IMR-90 (cell line): ENCODE data around the gene CC2D1A. TPM values are rescaled to one million over a fixed set of nuclear protein-coding genes. Genes with fewer than 3 reads are reported as not detected.
A peak's percentile ranks its signal among the peaks of the same experiment; 100 is the strongest.

ENCODE experiments used
- ATAC-seq: fragments of 200-7000 bp; cut with Tn5 transposase; 2 replicates; pipeline ENCODE4 v1.9.1; 2020; ENCODE audit warnings: low read depth, mild to moderate bottlenecking, moderate library complexity
- BruUV-seq: library from RNA; stranded (reverse); fragments of 400-500 nt; replicated peaks from 2 replicates; lab custom pipeline; 2021; lab: Mats Ljungman, UMichigan
- CTCF ChIA-PET: fragments of 300-600 bp; formaldehyde crosslinking; extraction: SDS; loops from one replicate; lab custom pipeline; 2021; ENCODE audit warnings: antibody characterized with exemption; lab: Yijun Ruan, JAX
- POLR2A ChIA-PET: fragments of 300-600 bp; sonication (Branson Sonifier 250); formaldehyde crosslinking; loops from one replicate; lab custom pipeline; 2022; ENCODE audit warnings: antibody characterized with exemption; ENCODE audit not compliant: unreplicated experiment; lab: Charles Lee
- DNase-seq: peaks from one replicate; pipeline ENCODE4 v3.0.0; 2013
- H2AFZ ChIP-seq: replicated peaks from 2 replicates; pipeline ENCODE3; 2013; ENCODE audit warnings: low read length, mild to moderate bottlenecking; ENCODE audit not compliant: poor library complexity
- H2AK5ac ChIP-seq: 2 replicates; pipeline ENCODE4 v1.6.1; 2013; ENCODE audit warnings: low read depth, low read length, inconsistent platforms
- H2AK9ac ChIP-seq: replicated peaks from 2 replicates; pipeline ENCODE3; 2013; ENCODE audit warnings: mild to moderate bottlenecking, low read depth, low read length, moderate library complexity; ENCODE audit not compliant: poor library complexity
- H2BK120ac ChIP-seq: 2 replicates; pipeline ENCODE4 v1.6.1; 2013; ENCODE audit warnings: low read depth, low read length, inconsistent platforms
- H2BK15ac ChIP-seq: 3 replicates; pipeline ENCODE4 v1.6.1; 2013; ENCODE audit warnings: low read depth, low read length, inconsistent platforms
- H2BK20ac ChIP-seq: 2 replicates; pipeline ENCODE4 v1.6.1; 2013; ENCODE audit warnings: low read depth, mild to moderate bottlenecking, inconsistent platforms, low read length, moderate library complexity
- H2BK5ac ChIP-seq: 2 replicates; pipeline ENCODE4 v1.6.1; 2013; ENCODE audit warnings: mild to moderate bottlenecking, low read depth, low read length, inconsistent platforms; ENCODE audit not compliant: poor library complexity, severe bottlenecking
- H3K14ac ChIP-seq: replicated peaks from 2 replicates; pipeline ENCODE4 v1.6.1; 2013; ENCODE audit warnings: low read depth, low read length, inconsistent platforms
- H3K18ac ChIP-seq: 2 replicates; pipeline ENCODE4 v1.6.1; 2013; ENCODE audit warnings: low read depth, low read length, control low read depth
- H3K23ac ChIP-seq: 2 replicates; pipeline ENCODE4 v1.6.1; 2013; ENCODE audit warnings: low read depth, low read length, inconsistent platforms
- H3K27ac ChIP-seq: 2 replicates; pipeline ENCODE4 v1.5.1; 2013; ENCODE audit warnings: mild to moderate bottlenecking, control low read depth, low read length; ENCODE audit not compliant: insufficient read depth
- H3K27me3 ChIP-seq: 2 replicates; pipeline ENCODE4 v1.6.1; 2013; ENCODE audit warnings: low read length; ENCODE audit not compliant: control insufficient read depth, insufficient read depth
- H3K36me3 ChIP-seq: 2 replicates; pipeline ENCODE4 v1.6.1; 2013; ENCODE audit warnings: low read length, mixed read lengths; ENCODE audit not compliant: control insufficient read depth, insufficient read depth
- H3K4ac ChIP-seq: 2 replicates; pipeline ENCODE4 v1.6.1; 2013; ENCODE audit warnings: low read depth, low read length, inconsistent platforms
- H3K4me1 ChIP-seq: 2 replicates; pipeline ENCODE4 v1.6.1; 2013; ENCODE audit warnings: low read length, mixed read lengths; ENCODE audit not compliant: control insufficient read depth, insufficient read depth
- H3K4me2 ChIP-seq: 2 replicates; pipeline ENCODE4 v1.6.1; 2013; ENCODE audit warnings: low read depth, mild to moderate bottlenecking, control low read depth, low read length, moderate library complexity
- H3K4me3 ChIP-seq: 2 replicates; pipeline ENCODE4 v1.5.1; 2013; ENCODE audit warnings: low read depth, mild to moderate bottlenecking, control low read depth, low read length, moderate library complexity; ENCODE audit not compliant: insufficient read depth
- H3K56ac ChIP-seq: 2 replicates; pipeline ENCODE4 v1.6.1; 2013; ENCODE audit warnings: low read length, inconsistent platforms; ENCODE audit not compliant: insufficient read depth; ENCODE audit errors: extremely low read depth
- H3K79me1 ChIP-seq, 2 experiments: 2 replicates each; pipeline ENCODE4 v1.6.1; 2013; ENCODE audit warnings: low read length in 2 of 2, inconsistent platforms in 1 of 2, low read depth in 1 of 2
- H3K9ac ChIP-seq: 2 replicates; pipeline ENCODE4 v1.6.1; 2013; ENCODE audit warnings: low read depth, low read length, control low read depth
- H3K9me1 ChIP-seq: 2 replicates; pipeline ENCODE4 v1.6.1; 2013; ENCODE audit warnings: low read length, inconsistent platforms; ENCODE audit not compliant: insufficient read depth
- H3K9me3 ChIP-seq: 2 replicates; pipeline ENCODE4 v1.6.1; 2013; ENCODE audit warnings: low read length; ENCODE audit not compliant: control insufficient read depth, insufficient read depth
- H4K20me1 ChIP-seq: 2 replicates; pipeline ENCODE4 v1.6.1; 2013; ENCODE audit warnings: low read length, inconsistent platforms; ENCODE audit not compliant: insufficient read depth
- H4K5ac ChIP-seq: 2 replicates; pipeline ENCODE4 v1.6.1; 2013; ENCODE audit warnings: mild to moderate bottlenecking, low read depth, low read length, control low read depth
- H4K8ac ChIP-seq, 2 experiments: 2 replicates each; pipeline ENCODE4 v1.6.1; 2013; ENCODE audit warnings: low read depth in 2 of 2, low read length in 2 of 2, control low read depth in 1 of 2, inconsistent platforms in 1 of 2
- H4K91ac ChIP-seq: 2 replicates; pipeline ENCODE4 v1.6.1; 2013; ENCODE audit warnings: low read depth, low read length, inconsistent platforms; ENCODE audit not compliant: insufficient read depth
- BHLHE40 ChIP-seq: fragments of 150-350 bp; IDR thresholded peaks from 2 replicates; pipeline ENCODE4 v1.6.1; 2016; ENCODE audit warnings: mild to moderate bottlenecking, low read depth, low read length
- CEBPB ChIP-seq: IDR thresholded peaks from 2 replicates; pipeline ENCODE4 v1.6.1; 2012; ENCODE audit warnings: low read depth, low read length, improper control_type of control experiment
- CHD1 ChIP-seq: IDR thresholded peaks from 2 replicates; pipeline ENCODE4 v1.6.1; 2012; ENCODE audit warnings: low read depth, low read length, improper control_type of control experiment
- ELK1 ChIP-seq: fragments of 150-350 bp; IDR thresholded peaks from 2 replicates; pipeline ENCODE4 v1.6.1; 2016; ENCODE audit warnings: low read depth, mild to moderate bottlenecking, low read length, moderate library complexity, borderline replicate concordance
- FOS ChIP-seq: fragments of 150-350 bp; IDR thresholded peaks from 2 replicates; pipeline ENCODE4 v1.6.1; 2016; ENCODE audit warnings: low read depth, low read length
- MAFK ChIP-seq: IDR thresholded peaks from 2 replicates; pipeline ENCODE4 v1.6.1; 2012; ENCODE audit warnings: low read depth, low read length, improper control_type of control experiment
- MXI1 ChIP-seq: IDR thresholded peaks from 2 replicates; pipeline ENCODE4 v1.6.1; 2012; ENCODE audit warnings: low read depth, mild to moderate bottlenecking, low read length, moderate library complexity, borderline replicate concordance
- NFE2L2 ChIP-seq: fragments of 150-350 bp; IDR thresholded peaks from 2 replicates; pipeline ENCODE4 v1.6.1; 2016; ENCODE audit warnings: low read depth, mild to moderate bottlenecking, low read length
- POLR2A ChIP-seq: IDR thresholded peaks from 2 replicates; pipeline ENCODE4 v1.6.1; 2012; ENCODE audit warnings: mild to moderate bottlenecking, low read depth, low read length
- RAD21 ChIP-seq: IDR thresholded peaks from 2 replicates; pipeline ENCODE4 v1.6.1; 2012; ENCODE audit warnings: low read length, improper control_type of control experiment
- RCOR1 ChIP-seq: IDR thresholded peaks from 2 replicates; pipeline ENCODE4 v1.6.1; 2012; ENCODE audit warnings: mild to moderate bottlenecking, low read length, improper control_type of control experiment; ENCODE audit not compliant: insufficient replicate concordance
- RFX5 ChIP-seq: IDR thresholded peaks from 2 replicates; pipeline ENCODE4 v1.8.0; 2012; ENCODE audit warnings: low read depth, mild to moderate bottlenecking, low read length, moderate library complexity
- SMC3 ChIP-seq: fragments of 150-350 bp; IDR thresholded peaks from 2 replicates; pipeline ENCODE4 v1.6.1; 2016; ENCODE audit warnings: low read depth, mild to moderate bottlenecking, antibody characterized with exemption, low read length, moderate library complexity
- USF2 ChIP-seq: fragments of 150-350 bp; IDR thresholded peaks from 2 replicates; pipeline ENCODE4 v1.6.1; 2017; ENCODE audit warnings: mild to moderate bottlenecking, antibody characterized with exemption, low read length, low read depth
- WGBS, 2 experiments: methylation state at CpG; one replicate each; pipeline versions ENCODE4 v1.1.5 to v1.1.7; 2013; ENCODE audit warnings: missing lambda C conversion rate in 2 of 2; ENCODE audit not compliant: insufficient read length in 1 of 2; ENCODE audit errors: extremely low coverage in 2 of 2; 5-methylcytosine and 5-hydroxymethylcytosine counted together
- dilution Hi-C: fragments of 300-500 bp; cut with HindIII; formaldehyde crosslinking; loops from one replicate; pipeline ENCODE4 v1.14.3; 2018; ENCODE audit warnings: low sequenced_read_pairs; ENCODE audit not compliant: unreplicated experiment
- in situ Hi-C: fragments of 300-500 bp; cut with MboI; formaldehyde crosslinking; loops from 3 replicates; pipeline ENCODE4 v1.14.3; 2019; ENCODE audit warnings: low sequenced_read_pairs, inconsistent platforms, mixed read lengths
- intact Hi-C: fragments of 100-400 bp; cut with micrococcal nuclease; formaldehyde crosslinking; loops from 2 replicates; pipeline ENCODE4 v1.10.0; 2022
- polyA plus RNA-seq, 3 experiments: library from polyadenylated mRNA; depleted of rRNA; stranded (reverse); fragments of >200 nt; gene quantifications; 2 replicates each; pipeline ENCODE4 v1.2.3, GENCODE V29; 2012; ENCODE audit warnings: low replicate concordance in 1 of 3
- total RNA-seq: library from RNA; depleted of rRNA; stranded (reverse); fragments of >200 nt; gene quantifications from 2 replicates; pipeline ENCODE4 v1.2.3, GENCODE V29; 2012
- TF ChIP-seq, protein P1 (sequence below): conservative IDR thresholded peaks from 2 replicates; pipeline ENCODE4 v1.5.1; 2012; ENCODE audit warnings: mild to moderate bottlenecking, low read depth, low read length, improper control_type of control experiment

Gene CC2D1A
- total and polyA plus RNA-seq, 2 of the 4 experiments (the other 2 are of a cell fraction): 4.1 to 14.7 TPM

GRCh38 chr19:13899912-13900584 lies 6.0 kb upstream of the CC2D1A start:
- Histone ChIP-seq H3K14ac (no peak overlapping the region), H3K27ac (no peak overlapping the region), H2BK15ac (no peak overlapping the region), H3K79me1 (no peaks in the 10 kb centered on the region), H3K4me3 (no peak overlapping the region), H2BK120ac (no peak overlapping the region), H4K5ac (no peak overlapping the region), H4K8ac (no peak overlapping the region), H3K56ac (no peak overlapping the region), H3K23ac (no peak overlapping the region), H4K20me1 (peaks cover 3% of the 10 kb centered on the region; the same call in 1 of the 2 replicates), H4K91ac (no peak overlapping the region), H3K9me3 (no peaks in the 10 kb centered on the region), H2BK5ac (no peak overlapping the region), H3K36me3 (no peaks in the 10 kb centered on the region), H3K4ac (no peak overlapping the region), H2AFZ (no peak overlapping the region), H3K9me1 (0 out of 2 replicates have a peak, but pooled peaks cover 2% of the 10 kb centered on the region), H3K18ac (no peak overlapping the region), H3K27me3 (peaks cover 3% of the 10 kb centered on the region; the same call in 1 of the 2 replicates), H3K4me1 (peaks cover 3% of the 10 kb centered on the region), H2BK20ac (no peak overlapping the region), H2AK9ac (no peak overlapping the region), H3K4me2 (no peak overlapping the region), H2AK5ac (no peak overlapping the region), H3K9ac (no peak overlapping the region)
- ChIA-PET CTCF (no interaction called here), POLR2A (no interaction called here)
- dilution Hi-C loops: no loop called here
- TF ChIP-seq FOS (no peak), CEBPB (no peak), RAD21 (no peak), USF2 (no peak), MXI1 (no peak), NFE2L2 (no peak), RCOR1 (no peak), CHD1 (no peak), SMC3 (no peak), MAFK (no peak), POLR2A (no peak), BHLHE40 (no peak), RFX5 (no peak), ELK1 (no peak)
- TF ChIP-seq, protein P1, sequence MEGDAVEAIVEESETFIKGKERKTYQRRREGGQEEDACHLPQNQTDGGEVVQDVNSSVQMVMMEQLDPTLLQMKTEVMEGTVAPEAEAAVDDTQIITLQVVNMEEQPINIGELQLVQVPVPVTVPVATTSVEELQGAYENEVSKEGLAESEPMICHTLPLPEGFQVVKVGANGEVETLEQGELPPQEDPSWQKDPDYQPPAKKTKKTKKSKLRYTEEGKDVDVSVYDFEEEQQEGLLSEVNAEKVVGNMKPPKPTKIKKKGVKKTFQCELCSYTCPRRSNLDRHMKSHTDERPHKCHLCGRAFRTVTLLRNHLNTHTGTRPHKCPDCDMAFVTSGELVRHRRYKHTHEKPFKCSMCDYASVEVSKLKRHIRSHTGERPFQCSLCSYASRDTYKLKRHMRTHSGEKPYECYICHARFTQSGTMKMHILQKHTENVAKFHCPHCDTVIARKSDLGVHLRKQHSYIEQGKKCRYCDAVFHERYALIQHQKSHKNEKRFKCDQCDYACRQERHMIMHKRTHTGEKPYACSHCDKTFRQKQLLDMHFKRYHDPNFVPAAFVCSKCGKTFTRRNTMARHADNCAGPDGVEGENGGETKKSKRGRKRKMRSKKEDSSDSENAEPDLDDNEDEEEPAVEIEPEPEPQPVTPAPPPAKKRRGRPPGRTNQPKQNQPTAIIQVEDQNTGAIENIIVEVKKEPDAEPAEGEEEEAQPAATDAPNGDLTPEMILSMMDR: no peak
- intact Hi-C loops: no loop called here
- in situ Hi-C loops: loop anchor here (25.0 kb wide), 1 partner anchor 437 kb away; no protein-coding TSS in a partner anchor
- BruUV-seq: no TSS peak
- peak; percentile 76 for ATAC-seq
- 0% methylated on average over 1 of the region's 5 CpGs; no CpG with 5 or more reads in 1 of the 2 experiments for WGBS, 2 experiments
- peak; percentile 36 for DNase-seq
